ENCODE results near the gene HPD. TPM values are rescaled to one million over a fixed set of nuclear protein-coding genes. Genes with fewer than 3 reads are reported as not detected.

HPD gene
- total RNA-seq, 1 experiment from 2014 or later, result 0.39 TPM

DNA sequence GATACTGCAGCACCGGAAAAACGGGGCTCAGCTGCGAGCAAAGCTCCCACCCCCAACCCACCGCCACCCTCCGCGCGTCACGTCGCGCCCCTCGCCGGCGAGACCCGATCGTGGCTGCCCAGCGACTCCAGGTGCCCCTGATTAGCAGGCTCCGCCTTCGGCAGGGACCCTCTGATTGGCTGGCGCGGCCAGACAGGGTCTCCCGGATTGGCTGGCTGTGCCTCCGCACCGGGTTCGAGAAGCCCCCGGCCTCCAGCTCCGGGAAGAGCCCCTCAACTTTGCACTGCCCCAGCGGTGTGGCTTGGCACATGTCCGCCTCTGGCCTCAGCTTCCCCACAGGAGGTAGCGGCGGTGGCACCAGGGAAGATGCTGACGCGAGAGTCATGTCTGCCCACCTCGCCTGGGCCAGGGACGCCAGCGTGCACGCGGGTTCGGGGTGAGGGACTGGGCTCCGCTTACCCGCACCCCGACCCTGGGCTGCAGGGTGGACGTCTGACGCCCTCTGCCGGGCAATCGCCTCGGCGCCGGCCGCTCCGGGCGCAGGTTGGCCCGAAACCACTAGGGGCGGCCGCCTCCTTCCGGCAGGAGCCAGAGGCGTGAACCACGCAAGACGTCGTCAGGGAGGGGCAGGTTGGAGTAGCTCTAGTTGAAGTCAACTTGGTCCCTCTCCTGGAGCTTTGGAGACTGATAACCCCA is 64.7 kb downstream of the HPD start (continued):
- TF ChIP-seq, protein P1, sequence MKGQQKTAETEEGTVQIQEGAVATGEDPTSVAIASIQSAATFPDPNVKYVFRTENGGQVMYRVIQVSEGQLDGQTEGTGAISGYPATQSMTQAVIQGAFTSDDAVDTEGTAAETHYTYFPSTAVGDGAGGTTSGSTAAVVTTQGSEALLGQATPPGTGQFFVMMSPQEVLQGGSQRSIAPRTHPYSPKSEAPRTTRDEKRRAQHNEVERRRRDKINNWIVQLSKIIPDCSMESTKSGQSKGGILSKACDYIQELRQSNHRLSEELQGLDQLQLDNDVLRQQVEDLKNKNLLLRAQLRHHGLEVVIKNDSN (CRISPR knock-in tag; IDR thresholded peaks at IDR 0.05), result peak; percentile 23; the same call in 1 of the 2 replicates
- no peak; the same call in 1 of the 2 replicates for TF ChIP-seq FOXK1 (CRISPR knock-in tag; IDR thresholded peaks at IDR 0.05)
- peak; percentile 59; the same call in 1 of the 2 replicates for TF ChIP-seq ATF1 (CRISPR knock-in tag; IDR thresholded peaks at IDR 0.05)
- TF ChIP-seq, protein P2, sequence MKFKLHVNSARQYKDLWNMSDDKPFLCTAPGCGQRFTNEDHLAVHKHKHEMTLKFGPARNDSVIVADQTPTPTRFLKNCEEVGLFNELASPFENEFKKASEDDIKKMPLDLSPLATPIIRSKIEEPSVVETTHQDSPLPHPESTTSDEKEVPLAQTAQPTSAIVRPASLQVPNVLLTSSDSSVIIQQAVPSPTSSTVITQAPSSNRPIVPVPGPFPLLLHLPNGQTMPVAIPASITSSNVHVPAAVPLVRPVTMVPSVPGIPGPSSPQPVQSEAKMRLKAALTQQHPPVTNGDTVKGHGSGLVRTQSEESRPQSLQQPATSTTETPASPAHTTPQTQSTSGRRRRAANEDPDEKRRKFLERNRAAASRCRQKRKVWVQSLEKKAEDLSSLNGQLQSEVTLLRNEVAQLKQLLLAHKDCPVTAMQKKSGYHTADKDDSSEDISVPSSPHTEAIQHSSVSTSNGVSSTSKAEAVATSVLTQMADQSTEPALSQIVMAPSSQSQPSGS (CRISPR knock-in tag; IDR thresholded peaks at IDR 0.05; ENCODE audit: borderline replicate concordance, low read depth), result no peak
- TF ChIP-seq, protein P3, sequence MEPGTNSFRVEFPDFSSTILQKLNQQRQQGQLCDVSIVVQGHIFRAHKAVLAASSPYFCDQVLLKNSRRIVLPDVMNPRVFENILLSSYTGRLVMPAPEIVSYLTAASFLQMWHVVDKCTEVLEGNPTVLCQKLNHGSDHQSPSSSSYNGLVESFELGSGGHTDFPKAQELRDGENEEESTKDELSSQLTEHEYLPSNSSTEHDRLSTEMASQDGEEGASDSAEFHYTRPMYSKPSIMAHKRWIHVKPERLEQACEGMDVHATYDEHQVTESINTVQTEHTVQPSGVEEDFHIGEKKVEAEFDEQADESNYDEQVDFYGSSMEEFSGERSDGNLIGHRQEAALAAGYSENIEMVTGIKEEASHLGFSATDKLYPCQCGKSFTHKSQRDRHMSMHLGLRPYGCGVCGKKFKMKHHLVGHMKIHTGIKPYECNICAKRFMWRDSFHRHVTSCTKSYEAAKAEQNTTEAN (CRISPR knock-in tag; IDR thresholded peaks at IDR 0.05), result peak; percentile 83; the same call in 1 of the 2 replicates
- TF ChIP-seq, protein P4, sequence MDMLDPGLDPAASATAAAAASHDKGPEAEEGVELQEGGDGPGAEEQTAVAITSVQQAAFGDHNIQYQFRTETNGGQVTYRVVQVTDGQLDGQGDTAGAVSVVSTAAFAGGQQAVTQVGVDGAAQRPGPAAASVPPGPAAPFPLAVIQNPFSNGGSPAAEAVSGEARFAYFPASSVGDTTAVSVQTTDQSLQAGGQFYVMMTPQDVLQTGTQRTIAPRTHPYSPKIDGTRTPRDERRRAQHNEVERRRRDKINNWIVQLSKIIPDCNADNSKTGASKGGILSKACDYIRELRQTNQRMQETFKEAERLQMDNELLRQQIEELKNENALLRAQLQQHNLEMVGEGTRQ (CRISPR knock-in tag; IDR thresholded peaks at IDR 0.05), result no peak
- TF ChIP-seq, protein P5, sequence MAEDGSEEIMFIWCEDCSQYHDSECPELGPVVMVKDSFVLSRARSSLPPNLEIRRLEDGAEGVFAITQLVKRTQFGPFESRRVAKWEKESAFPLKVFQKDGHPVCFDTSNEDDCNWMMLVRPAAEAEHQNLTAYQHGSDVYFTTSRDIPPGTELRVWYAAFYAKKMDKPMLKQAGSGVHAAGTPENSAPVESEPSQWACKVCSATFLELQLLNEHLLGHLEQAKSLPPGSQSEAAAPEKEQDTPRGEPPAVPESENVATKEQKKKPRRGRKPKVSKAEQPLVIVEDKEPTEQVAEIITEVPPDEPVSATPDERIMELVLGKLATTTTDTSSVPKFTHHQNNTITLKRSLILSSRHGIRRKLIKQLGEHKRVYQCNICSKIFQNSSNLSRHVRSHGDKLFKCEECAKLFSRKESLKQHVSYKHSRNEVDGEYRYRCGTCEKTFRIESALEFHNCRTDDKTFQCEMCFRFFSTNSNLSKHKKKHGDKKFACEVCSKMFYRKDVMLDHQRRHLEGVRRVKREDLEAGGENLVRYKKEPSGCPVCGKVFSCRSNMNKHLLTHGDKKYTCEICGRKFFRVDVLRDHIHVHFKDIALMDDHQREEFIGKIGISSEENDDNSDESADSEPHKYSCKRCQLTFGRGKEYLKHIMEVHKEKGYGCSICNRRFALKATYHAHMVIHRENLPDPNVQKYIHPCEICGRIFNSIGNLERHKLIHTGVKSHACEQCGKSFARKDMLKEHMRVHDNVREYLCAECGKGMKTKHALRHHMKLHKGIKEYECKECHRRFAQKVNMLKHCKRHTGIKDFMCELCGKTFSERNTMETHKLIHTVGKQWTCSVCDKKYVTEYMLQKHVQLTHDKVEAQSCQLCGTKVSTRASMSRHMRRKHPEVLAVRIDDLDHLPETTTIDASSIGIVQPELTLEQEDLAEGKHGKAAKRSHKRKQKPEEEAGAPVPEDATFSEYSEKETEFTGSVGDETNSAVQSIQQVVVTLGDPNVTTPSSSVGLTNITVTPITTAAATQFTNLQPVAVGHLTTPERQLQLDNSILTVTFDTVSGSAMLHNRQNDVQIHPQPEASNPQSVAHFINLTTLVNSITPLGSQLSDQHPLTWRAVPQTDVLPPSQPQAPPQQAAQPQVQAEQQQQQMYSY (CRISPR knock-in tag; IDR thresholded peaks at IDR 0.05), result peak; percentile 23; the same call in 1 of the 2 replicates
- TF ChIP-seq ZNF396 (CRISPR knock-in tag; IDR thresholded peaks at IDR 0.05; ENCODE audit: borderline replicate concordance), result no peak
- no peak for TF ChIP-seq ELF4 (CRISPR knock-in tag; IDR thresholded peaks at IDR 0.05; ENCODE audit: low read depth)

DNA sequence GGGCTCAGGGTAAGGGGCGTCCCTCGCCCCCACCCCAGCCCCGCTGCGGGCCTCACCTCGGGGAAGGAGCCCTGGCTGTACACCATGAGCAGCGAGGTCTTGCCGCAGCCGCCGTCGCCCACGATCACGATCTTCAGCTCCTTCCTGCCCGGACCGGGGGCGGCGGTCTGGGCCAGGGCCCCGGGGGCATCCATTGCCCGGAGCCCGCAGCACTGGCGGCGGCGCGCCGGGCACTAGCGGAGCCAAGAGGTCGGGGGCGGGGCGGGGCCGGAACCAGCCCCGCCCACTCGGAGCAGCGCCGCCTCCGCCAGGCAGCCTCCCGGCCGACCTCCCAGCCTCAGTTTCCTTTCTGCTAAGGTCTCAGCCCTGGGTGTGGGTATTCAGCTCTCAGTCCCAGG is 65.2 kb downstream of the HPD start, which contains the start of gene RHOF:
RHOF (minus strand) TSS at position 249 of the 398 bp plus-strand sequence; CDS start at position 194, 55 bp downstream.
- DNase-seq (ENCODE audit: low spot score), result peak; percentile 69
- ChIA-PET POLR2A (interaction anchor here (0.6 to 11.7 kb wide), 7 partner anchors 9 to 216 kb away, joined by 4 to 161 read pairs (median 7); partner anchors contain the start of genes PSMD9, SETD1B and TMEM120B), CTCF (interaction anchor here (0.6 to 12.5 kb wide), 41 partner anchors 14 to 1445 kb away, joined by 3 to 532 read pairs (median 7); partner anchors contain the start of genes B3GNT4, CFAP251, PSMD9 and RNF34)
- Mint-ChIP-seq H3K4me1 (peaks cover 43% of the 10 kb centered on the region), H3K4me3 (peak within 1 kb of the TSS; percentile 71), H3K27ac (peak within 1 kb of the TSS; percentile 90), H3K36me3 (peaks cover 7% of the 10 kb centered on the region), H3K27me3 (ENCODE audit: low read depth) (no peaks in the 10 kb centered on the region; the same call in 1 of the 2 replicates), H3K9me3 (no peaks in the 10 kb centered on the region)
- no peak for TF ChIP-seq NR1H2 (CRISPR knock-in tag; IDR thresholded peaks at IDR 0.05)
- TF ChIP-seq ATF1 (CRISPR knock-in tag; IDR thresholded peaks at IDR 0.05), result no peak
- no peak for TF ChIP-seq HMGA2 (CRISPR knock-in tag; IDR thresholded peaks at IDR 0.05)
- TF ChIP-seq ZNF416 (CRISPR knock-in tag; IDR thresholded peaks at IDR 0.05), result no peak
- TF ChIP-seq, protein P6, sequence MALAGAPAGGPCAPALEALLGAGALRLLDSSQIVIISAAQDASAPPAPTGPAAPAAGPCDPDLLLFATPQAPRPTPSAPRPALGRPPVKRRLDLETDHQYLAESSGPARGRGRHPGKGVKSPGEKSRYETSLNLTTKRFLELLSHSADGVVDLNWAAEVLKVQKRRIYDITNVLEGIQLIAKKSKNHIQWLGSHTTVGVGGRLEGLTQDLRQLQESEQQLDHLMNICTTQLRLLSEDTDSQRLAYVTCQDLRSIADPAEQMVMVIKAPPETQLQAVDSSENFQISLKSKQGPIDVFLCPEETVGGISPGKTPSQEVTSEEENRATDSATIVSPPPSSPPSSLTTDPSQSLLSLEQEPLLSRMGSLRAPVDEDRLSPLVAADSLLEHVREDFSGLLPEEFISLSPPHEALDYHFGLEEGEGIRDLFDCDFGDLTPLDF (CRISPR knock-in tag; IDR thresholded peaks at IDR 0.05), result 0 out of 2 replicates have a peak, but pooled peaks have one; percentile 10
- ATAC-seq, result peak; percentile 12
